GM21367 (cell line): ENCODE results near the gene ETS2.
A peak's percentile ranks its signal among the peaks of the same experiment; 100 is the strongest.

Experiments
- ATAC-seq: cut with Tn5 transposase; IDR thresholded peaks from one replicate; pipeline ENCODE4 v1.9.1; 2021; ENCODE audit not compliant: unreplicated experiment

Gene ETS2

DNA sequence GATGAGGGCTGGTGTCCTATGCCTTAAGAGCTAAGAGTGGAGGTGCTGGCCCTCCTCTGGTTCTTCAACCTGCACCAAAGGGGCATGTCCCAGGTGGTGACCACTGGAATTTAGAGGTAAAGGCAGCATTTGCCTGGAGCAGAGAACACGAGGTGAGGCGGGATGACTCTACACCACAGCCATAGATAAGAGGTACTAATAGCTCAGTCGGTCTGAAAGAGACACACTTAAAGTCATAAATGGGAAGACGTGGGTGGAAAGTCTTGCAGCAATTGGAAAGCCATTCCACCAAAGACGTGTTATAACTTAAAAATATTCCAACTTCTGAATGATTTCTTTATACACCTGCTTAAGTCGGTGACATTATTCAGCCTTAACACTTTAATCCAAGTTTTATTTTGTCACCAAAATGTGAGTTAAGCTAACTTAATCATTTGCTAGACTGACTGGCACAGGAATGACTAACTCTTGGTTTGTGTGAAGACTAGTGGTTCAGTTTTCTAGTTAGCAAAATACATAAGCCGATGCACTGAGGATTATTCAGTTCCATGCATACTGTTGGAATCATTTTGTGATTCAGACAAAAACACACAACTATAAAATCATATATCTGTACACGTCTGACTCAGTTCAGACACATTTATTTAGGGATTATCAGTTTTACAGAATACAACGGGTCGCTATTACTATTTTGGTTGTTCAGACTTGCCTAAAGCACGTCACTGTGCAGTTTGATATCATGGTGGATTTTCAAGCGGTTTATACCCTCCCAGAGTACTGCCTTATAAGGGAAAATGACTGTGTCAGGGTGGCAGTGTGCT, 4.6 kb upstream of the ETS2 start:
- no peak for ATAC-seq

DNA sequence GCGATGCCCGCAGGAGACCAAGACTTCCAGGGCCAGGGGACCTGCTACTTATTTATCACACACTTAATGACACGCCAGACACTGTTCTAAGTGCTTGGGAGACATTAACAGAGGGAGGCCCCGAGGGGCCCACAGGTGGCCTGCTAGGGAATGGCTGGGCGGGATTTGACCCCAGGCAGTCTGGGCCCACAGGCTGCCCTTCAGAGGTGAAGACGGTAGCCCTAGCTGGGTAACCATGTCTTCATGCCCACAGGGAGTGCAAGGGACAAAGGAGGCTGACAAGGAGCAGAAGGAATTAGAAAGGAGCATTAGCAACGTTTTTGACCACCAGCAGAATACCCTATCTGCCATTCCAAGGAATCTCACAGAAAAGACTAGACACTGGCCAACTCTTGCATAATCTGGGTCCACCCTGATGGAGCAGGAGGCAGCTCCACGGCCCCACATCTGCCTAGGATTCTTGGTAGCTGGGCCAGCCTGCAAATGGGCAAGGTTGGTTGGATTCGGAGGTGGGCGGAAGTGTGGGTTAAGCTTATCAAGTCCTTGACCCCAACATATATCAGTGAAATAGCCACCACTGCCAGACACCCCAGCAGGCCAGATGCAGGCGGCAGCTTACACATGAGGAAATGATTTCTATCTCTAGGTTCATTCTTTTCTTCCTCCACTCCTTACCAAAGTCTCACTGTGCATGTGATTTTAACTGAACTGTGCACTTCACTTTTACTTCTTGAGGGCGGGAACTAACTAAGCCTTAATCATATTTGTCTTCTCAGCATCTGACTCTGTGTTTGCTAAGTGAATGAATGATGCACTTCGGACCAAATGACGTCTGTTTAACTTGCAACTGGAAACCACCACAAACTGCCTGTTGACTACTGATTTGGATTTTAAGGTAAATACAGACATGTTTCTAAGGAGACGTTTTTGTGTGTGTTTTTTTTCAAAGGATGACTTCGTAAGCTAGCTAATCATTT, 3.4 kb upstream of the ETS2 start:
- no peak for ATAC-seq

DNA sequence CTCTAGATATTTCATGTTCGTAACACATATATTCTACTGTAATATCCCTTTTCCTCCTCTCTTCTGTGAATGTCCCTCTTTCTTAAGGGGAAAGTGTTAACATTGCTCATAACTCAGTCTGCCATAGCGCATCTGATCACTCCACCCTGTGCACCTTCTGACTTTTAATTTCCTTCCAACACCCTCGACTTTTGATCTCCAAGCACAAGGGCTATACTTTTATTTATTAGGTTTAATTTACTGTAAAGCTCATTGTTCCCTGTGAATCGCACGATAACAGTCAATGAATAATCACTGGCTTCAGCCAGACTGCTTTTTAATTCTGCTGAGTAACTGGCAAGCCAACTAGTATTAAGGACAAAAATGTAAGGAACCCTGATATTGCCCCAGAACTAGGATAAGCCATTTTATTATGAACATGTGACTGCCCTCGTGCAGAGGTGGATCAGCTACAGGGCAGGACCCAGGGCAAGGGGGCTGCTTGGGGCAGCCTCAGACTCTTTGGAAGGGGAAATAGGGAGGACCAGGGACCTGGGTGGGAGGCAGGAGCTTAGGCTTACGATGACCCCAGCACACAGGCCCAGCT, 2.6 kb upstream of the ETS2 start:
- no peak for ATAC-seq

DNA sequence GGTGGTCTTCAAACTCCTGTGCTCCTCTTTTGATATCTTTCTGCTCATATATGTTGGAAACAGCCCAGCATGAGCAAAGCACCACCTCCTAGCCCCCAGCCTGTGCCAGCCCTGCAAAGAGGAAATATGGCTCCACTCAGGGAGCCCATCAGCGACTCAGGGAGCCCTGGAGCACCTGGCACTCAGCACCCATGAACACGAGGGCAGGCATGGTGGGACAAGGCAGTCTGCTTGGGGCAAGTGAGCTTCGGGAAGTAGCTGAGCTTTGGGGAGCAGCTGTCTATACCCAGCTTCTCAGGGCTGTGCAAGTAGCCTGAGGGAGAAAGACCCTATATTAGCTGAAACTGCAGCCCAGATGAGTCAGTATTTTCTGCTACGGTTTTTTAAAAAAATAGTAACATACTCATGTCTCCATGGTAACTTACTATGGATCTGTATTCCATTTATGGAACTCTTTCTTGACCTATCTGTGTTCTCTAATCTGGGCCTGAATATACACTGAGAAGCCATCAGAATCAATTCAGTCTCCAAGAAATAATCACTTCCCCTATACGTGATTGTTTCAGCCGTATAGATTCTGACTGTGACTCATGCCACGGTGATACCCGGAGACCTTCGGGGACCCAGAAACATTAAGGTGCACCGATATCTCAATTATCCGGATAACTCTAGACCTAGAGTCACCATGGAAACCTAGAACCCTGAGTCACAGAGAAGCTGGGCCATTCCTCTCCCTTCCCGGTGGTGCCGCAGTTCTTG, 1.5 kb upstream of the ETS2 start:
- ATAC-seq = no peak

DNA sequence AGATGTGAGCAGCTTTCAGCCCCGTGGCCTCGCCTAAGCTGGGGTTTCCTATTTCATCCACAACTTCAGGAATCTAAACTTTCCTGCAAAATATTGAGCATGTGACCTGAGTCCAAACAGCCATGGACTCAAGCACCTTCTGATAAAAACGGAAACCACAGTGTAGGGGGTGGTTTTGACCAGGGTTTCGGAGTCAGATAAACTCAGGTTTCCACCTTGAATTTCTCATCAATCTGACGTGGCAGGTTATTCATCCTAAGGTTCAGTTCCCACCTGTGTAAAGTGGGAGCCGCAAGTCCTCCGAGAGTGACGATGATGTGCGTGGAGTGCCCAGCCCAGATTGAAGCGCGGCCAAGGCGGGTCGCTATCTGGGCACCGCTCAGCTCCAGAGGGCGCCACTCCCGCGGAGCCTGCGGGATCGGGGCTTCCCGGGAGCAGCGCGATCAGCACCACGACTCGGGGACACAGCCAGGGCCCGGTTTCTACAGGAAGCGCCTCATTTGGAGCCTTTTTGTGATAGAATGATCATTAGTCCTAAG, 871 bp upstream of the ETS2 start:
- ATAC-seq = peak; percentile 20

DNA sequence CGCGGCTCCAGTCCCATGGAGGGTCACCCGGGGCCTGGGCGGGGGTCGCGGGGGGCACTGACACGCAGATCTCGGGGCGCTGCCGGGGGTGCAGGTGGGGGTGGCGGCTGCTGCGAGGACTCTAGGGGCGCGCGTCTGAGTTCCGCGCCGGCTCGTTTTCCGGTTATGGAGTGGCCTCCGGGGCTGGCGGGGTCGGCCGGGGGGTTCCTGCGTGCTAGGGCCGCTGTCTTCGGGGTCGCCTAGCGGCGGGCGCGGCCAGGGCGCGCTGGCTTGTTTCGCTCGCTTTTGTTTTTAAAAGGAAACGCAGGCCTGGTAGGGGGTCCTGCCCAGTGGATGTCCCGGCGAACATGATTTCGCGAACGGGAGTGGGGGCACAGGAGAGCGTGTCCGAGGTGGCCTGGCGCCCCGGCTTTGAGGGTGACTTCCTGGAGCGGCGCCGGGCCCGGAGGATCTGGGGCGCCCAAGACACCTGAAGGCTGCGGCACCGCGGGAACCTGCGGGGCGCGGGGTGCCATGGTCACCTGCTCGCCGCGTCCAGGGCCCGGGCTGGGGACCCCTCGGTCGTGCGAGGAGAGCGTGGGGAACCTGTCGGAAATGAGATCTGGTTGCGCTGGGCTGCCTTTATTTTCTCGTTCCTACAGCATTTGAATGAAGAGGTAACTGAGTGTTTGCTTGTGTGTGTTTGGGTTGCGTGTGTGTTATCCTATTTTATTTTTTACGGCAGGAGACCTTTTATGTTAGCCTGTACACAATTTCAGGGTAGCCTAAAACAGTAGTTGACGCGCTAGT, 618 bp downstream of the ETS2 start:
- peak; percentile 18 for ATAC-seq

DNA sequence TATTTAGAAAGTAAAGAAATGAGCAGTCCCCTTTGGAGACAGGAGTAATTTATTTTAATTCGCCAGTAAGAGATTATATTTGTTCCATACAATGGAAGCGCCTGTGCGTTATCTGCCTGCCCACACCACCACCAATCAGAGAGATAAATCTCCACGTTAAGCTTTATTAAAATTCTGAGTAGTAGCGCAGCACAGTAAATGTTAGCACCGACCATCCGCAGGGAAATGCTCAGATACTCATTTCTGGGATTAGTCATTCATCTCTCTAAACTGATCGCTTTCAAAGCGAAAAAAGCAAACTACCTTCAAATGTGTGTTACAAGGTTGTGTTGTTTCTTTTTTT, 1.2 kb downstream of the ETS2 start:
- ATAC-seq = no peak

DNA sequence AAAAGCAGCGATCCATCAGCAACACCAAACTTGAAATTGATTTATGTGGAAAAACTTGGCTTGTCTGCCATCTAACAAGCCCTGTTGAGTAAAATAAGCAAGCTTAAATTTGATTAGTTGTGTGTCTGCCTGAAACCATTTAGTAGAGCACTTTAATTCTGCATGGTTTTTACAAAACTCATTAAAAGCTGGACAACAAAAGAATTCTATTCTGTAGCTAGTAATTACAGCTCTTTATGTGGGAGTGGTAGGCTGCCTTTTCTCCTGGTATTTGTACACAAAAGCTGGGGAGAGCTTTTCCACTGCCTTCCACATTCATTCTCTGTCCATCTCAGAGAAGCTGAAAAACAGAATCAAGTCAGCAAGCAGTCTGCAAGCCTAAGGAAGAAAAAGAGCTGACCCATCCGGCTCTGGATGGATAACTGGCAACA, 1.7 kb downstream of the ETS2 start:
- no peak for ATAC-seq

DNA sequence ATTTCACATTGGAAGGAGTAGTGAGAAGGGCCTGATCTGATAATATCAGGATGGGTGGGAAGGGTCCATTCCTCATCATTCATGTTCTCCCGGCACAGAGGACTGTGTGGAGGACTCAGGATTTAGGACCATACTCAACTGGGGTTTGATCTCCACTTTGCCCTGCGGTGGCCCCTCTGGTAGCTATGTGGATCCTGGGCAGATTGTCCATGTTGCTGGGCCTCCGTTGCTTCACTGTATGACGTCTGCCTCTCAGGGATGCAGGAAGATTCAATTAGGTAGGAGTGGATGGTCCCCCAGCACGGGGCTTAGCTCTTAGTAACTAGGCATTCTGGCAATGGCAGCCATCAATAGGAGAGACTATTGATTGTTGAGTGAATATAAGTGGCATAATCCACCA, 2.3 kb downstream of the ETS2 start:
- ATAC-seq = no peak

DNA sequence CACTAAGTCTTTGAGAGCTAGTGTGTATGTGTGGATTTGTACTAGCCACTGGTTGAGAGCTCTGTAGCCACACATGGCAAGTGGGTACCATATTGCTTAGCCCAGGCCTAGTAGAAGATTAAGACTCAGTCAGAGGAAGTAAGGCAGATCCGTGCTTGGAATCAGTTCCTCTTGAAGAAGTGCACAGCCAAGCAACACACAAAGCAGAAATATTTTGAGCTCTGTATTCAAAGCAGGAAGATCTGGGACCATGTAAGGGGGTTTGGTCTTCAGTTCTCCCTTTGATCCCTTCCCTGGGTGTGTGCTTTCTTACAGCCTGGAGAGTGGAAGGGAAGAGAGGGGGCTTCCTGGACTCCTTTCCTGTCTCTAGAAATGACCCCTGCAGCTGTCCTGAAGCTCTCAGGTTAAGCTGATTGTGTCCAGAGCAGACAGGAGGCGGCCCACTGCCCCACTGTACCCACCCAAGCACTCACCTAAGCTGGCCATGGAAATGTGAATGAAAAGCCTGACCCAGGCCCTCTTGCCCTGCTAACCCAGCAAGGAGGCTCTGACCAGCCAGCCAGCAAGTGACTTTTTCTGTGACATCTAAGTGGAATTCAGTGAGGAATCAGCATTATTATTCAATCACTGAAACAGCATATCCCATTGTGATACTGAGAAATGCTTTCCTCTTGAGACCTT, 3.6 kb downstream of the ETS2 start:
- ATAC-seq = no peak

DNA sequence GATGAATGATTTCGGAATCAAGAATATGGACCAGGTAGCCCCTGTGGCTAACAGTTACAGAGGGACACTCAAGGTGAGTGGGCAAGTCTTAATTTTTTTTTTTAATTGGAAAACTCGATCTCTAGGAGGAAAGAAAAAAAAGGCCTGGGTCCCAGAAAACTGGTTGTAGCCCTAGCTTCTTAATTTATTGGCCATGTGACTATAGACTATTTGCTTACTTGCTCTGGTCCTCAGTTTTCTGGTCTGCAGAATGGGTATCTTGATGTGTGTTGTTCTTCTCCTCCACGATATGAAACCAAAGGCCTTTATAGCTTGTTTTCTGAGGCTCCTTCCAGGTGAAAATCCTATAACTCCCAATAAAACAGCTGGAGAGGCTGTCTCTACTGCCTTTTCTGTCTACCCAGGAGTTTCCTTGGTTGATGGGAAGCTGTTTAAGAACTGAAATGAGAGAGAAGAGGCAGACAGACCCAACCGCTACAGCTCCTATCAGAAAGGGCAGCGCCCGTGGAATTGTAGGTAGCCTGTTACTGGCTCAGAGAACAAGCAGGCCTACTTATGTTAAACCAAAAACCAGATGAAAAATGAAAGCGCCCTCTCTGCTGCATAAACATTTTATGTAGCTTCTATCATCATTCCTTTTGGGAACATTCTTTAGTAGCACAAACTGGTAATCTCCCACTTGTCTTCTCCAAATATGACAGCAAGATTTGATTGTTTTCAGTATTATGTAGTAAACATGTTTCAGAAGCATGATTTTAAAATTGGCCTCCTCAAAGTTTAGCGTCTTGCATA, 4.5 kb downstream of the ETS2 start:
- ATAC-seq = no peak

DNA sequence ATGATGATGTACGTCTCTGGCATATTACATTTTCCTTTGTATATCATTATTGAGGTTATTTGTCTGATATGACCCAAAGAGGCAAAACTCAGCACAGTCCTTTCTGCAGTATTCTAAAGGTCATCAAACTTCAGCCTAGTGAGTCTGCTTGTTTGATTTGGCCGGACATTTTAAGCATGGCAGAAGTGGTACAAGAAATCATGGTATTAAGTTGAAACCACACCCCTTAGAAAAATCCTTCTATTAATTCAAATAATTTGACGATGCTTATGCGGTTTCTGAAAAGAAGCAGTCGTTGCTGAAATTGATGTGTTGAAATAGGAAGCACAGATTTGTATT, 5.1 kb downstream of the ETS2 start:
- ATAC-seq = no peak

DNA sequence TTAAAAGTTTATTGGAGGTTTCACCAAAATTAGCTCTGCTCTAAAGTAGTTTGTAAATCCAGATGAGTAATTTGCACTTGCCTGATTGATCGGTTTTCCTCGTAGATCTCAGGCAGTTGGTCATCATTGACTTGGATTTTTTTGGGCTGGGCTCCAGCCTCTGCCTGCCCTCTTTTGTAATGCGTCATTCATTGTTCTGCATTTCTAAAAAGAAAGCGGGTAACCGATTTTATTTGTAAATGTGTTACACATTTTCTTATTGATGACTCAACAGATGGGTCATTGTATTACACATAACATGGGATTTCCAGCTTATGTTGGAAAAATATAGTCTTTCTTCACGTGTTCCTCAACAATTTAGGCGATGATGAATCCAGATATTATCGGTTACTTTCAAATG, 5.5 kb downstream of the ETS2 start:
- no peak for ATAC-seq

DNA sequence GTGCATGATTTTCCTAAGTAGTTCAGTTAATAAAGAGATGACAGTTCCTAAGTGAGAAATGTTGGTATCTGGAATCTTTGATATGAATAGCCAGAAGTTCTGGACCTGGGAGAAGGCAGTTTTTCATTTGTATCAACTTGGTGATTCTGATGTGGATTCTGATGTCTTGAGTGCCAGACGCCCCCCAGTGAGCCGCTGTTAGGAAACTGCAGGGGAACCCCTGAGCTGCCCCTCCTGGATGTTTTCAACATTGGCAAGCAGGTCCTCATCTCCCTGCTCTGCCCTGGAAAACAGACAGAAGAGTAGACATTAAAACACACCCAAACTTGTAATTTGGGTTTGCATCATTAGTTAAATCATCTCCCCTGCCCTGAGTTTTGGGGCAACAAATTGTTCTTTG, 7.4 kb downstream of the ETS2 start:
- ATAC-seq = no peak

DNA sequence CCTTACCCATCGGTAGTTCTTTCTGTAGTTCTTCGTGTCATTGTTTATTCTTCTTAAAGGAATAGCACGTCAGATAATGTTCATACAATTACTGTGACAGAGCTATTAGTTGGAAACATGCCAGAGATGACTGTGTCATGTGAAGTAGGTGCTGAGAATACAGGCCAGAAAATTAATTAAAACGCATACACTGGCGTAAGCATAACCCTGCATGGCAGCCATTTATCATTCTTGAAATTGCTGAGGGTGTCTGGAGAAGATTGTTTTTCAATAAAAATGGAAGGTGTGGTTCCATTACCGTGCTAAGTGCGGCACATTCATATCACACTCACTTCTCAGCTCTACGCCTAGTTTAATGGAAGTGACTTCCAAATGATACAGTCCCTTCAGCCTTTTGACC, 7.8 kb downstream of the ETS2 start:
- no peak for ATAC-seq

DNA sequence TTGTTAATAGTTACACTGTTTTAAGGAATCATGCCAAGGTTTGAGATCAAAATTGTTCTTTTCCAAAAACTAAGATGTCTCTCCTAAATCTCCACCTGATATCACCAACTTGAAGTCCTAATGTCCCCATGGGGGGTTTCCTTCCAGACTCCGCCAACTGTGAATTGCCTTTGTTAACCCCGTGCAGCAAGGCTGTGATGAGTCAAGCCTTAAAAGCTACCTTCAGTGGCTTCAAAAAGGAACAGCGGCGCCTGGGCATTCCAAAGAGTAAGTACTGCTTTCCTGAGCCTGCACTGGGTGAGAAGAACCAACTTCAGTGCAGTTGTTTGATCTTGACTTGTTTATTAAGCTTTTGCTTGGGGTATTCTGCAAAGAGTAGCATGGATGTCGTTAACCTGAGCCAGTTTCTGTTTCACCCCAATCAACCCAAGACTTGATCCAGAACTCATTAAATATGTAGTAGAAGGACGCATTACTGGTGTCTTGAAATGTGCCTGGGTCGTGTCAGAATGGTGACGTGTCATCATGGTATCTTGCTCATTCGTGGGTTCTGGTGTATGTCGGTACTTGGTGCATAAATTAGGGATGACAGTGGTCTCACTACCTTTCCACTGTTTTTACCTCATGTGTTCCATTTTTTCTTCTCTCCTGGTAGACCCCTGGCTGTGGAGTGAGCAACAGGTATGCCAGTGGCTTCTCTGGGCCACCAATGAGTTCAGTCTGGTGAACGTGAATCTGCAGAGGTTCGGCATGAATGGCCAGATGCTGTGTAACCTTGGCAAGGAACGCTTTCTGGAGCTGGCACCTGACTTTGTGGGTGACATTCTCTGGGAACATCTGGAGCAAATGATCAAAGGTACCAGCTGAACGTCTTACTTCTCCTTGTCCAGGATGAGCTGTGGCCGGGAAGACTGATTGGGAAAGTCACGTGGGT, 8.7 kb downstream of the ETS2 start:
- no peak for ATAC-seq

DNA sequence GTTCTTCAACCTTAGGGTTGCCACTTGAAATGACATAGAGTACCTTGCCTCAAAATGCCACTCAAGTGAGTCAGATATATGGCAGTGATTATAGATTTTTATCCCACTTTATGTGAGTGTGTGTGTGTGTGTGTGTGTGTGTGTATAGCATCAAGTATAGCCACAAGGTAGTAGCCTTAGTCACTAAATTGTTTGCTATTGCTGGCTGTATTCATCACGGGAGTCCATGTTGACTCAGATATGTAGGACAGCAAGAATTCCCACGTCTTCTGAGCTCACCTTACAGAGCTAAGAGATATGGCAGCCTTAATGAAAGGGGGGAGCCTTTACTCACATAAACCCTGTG, 9.3 kb downstream of the ETS2 start:
- ATAC-seq = no peak
